Muscle of back (tissue), 11 donors: ENCODE results near the gene POLE2. TPM values are rescaled to one million over a fixed set of nuclear protein-coding genes. Genes with fewer than 3 reads are reported as not detected.
"Not testable (repeated sequence)": the region's sequence is repeated elsewhere in the genome, so short reads cannot be mapped to it uniquely, and the experiment has no call there.

Experiments
- DNase-seq, 3 donors: peaks; one replicate each; pipeline versions ENCODE4 v3.0.0 to v3.0.0-alpha.2; 2013
- polyA plus RNA-seq, 10 donors: library from polyadenylated mRNA; unstranded; fragments of 120-200 nt; gene quantifications; one replicate each; pipeline ENCODE4 v1.2.1, GENCODE V29; 2013; ENCODE audit not compliant: insufficient read length in 10 of 10

Gene POLE2
- polyA plus RNA-seq, 10 donors: 4.3 to 14.8 (median 8.5) TPM

GRCh38 chr14:49659526-49660455 is 28.2 kb downstream of the POLE2 start:
- no peak for DNase-seq

GRCh38 chr14:49657500-49657899 is 30.5 kb downstream of the POLE2 start:
- DNase-seq: not testable (repeated sequence)

DNA sequence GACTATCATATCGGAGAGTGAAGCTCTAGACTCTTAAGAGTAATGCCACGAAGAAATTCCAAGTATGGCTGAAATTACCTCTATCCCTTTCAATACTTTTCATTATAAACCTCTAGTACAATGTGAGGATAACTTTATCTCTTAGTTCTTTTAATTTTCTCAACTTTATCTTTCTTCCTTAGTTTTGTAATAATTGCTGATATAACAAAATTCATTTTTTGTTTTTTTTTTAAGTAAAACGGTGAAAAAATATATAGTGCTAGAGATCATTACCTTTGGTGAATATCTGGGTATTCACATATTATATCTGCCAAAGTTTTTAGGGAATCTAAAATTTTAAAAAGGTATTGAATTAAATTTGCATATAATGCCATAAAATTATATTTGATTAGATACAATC is 33.5 kb downstream of the POLE2 start:
- no peak for DNase-seq

GRCh38 chr14:49653508-49653907 is 34.5 kb downstream of the POLE2 start:
- DNase-seq: no peak

- DNase-seq: no peak
Measured at GRCh38 chr14:49642163-49642562, 45.9 kb downstream of the POLE2 start.

DNA sequence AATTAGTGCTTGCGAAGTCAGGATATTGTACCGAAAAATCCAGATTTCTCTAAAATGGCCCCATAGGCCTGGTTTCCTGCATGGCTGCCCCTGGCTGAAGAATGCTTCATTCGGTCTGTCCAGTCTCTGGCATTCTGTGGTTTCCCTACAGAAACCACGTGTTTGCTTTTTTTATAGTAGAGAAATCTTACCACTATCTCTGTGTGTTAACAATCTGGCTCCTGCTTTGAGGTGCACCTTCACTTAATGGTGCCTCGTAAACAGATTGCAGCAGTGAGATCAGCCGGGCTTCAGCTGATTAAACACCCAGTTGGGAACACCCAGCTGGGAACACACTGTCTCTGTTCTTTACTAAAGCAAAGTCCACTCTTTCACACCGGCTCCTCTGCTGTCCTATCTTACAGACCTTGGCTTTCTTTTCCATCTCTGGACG is 46.3 kb downstream of the POLE2 start:
- DNase-seq: no peak

- no peak for DNase-seq
Measured at GRCh38 chr14:49640540-49641417, 47.2 kb downstream of the POLE2 start.

DNA sequence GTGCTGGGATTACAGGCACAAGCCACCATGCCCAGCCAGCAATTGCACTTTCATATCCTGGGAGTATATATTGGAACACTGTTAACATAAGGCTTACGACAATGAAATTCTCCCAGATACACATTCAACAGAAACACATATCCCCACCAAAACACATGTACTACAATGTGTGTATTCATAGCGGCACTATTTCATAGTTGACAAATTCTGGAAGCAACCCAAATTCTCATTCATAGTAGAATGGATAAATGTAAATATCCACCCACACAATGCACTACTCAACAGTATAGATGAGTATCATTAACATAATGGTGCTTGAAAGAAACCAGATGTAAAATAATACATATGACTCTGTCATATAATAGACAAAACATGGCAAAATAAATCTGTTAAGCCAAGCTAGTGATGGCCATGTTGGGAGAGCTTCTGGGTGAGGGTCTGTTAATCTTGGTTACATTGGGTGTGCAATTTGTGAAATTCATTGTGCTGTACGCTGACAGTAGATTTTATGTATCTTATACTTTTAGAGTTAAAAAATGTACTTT is 50.4 kb downstream of the POLE2 start:
- DNase-seq: no peak

DNA sequence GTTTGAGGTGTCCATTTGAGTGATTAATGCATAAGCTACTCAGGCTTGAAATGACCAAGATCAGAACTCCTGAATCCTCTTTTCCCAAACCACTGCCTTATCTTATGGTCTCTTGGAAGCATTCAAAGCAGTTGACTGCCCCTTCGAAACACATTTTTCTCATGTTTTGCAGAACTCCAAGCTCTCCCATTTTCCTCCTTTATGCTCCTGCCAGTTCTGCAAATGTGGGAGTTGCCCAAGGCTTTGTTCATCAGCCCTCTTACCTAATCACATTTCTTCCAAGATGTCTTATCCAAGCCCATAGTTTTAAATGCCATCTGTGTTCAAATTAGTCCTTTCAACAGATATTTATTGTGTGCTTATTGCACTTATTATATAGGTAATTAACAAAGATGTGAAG is 51.1 kb downstream of the POLE2 start:
- DNase-seq: no peak

DNA sequence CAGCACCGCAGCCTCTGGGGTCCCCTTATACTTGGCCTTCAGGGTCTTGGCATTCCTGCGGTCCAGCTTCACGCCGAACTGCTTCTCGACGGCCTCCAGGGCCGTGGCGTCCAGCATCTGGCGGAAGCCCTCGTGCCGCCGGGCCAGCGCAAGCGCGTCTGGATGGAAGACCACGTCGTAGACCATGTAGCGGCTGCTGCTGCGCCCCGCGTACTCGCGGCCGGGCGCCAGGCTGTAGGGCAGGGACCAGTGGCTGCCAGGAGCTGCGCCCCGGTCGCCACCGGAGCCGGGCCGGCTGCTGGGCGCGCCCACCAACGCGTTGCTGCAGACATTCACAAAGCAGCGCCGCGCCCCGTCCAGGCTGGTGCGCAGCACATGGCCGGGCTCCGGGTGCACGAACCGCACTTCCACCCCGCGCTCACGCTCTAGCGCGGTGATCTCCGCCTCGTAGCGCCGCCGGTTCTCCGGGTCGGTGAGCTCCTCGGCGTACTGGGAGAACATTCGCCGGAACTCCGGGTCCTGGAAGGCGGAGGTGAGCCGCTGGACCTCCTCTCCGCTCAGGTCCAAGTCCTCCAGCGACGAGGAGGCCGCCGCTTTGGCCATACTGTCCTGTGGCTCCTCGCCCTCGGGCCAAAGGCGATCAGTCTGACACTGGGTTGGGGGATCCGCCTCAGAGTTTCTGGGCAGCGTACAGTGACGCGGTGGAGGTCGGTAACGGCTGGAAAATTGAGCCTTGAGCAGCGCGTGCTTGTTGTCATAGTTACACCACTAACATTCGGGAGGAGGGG is 53.3 kb downstream of the POLE2 start, which contains the start of gene DNAAF2:
Gene DNAAF2 (minus strand): TSS at position 698 of the 788 bp plus-strand sequence. CDS start 95 bp downstream, at position 603.
- peak; percentile 63 to 91 (median 76) for DNase-seq

- DNase-seq: peak; percentile 95 to 98 (median 96)
Measured at GRCh38 chr14:49633640-49634546, 54.1 kb downstream of the POLE2 start.

DNA sequence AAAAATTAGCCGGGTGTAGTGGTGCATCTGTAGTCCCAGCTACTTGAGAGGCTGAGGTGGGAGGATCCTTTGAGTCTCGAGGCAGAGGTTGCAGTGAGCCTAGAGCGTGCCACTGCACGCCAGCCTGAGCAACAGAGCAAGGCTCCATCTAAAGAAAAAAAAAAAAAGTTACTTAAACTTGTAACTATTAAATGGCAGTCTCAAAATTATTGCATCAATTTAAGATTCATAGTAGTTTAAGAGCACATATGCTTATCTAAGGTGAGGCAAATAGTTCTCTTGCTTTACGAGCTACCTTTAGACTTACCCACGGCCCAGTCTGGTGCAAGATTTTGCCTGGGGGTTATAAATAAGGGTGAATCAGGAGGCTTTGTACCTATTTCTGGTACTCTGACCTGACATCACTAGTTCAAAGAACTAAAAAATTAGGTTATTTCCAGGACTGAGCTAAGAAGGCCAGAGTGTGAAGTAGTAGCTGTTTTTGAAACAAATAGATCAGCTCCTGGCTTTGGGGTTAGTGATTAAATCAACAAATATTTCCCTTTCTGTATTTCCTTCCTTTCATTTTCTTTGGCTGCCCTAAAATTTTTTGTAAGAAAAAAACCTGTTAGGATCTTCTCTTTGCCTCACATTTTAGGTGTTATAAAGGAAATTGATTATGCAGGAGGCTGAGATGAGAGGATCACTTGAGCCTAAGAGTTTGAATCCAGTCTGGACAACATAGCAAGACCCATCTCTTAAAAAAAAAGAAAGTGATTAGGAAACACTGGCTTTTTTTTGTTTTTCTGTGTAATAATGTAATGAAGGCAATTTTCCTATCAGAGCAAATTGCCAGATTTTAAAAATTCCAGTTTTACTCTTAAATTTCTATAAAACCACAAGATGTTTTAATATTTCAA is 63.8 kb downstream of the POLE2 start:
- DNase-seq: no peak

DNA sequence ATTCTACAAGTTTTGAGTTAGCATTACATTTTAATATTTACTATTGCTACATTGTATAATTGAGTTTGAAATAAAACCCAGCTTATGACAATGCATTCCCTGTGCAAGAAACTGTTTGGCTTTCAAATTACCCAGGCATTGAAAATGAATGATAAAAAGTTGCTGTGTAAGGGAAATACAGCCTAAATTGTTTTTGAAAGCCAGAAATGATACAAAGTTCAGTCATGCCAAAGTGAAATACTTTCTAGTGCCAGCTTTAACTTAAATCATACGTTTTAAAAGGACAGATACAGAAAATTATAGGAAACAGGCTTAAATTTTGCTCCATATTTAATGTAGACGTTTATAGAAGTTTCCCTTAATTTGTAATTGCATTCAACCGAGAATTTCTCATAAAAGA is 64.6 kb downstream of the POLE2 start:
- DNase-seq: no peak

DNA sequence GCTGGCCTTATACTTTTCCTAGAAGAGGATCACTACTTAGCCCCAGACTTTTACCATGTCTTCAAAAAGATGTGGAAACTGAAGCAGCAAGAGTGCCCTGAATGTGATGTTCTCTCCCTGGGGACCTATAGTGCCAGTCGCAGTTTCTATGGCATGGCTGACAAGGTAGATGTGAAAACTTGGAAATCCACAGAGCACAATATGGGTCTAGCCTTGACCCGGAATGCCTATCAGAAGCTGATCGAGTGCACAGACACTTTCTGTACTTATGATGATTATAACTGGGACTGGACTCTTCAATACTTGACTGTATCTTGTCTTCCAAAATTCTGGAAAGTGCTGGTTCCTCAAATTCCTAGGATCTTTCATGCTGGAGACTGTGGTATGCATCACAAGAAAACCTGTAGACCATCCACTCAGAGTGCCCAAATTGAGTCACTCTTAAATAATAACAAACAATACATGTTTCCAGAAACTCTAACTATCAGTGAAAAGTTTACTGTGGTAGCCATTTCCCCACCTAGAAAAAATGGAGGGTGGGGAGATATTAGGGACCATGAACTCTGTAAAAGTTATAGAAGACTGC is 65.9 kb downstream of the POLE2 start:
- no peak for DNase-seq

GRCh38 chr14:49621114-49621881 is 66.7 kb downstream of the POLE2 start:
- DNase-seq: peak in 2 of 3 donors; percentile 52 to 53

DNA sequence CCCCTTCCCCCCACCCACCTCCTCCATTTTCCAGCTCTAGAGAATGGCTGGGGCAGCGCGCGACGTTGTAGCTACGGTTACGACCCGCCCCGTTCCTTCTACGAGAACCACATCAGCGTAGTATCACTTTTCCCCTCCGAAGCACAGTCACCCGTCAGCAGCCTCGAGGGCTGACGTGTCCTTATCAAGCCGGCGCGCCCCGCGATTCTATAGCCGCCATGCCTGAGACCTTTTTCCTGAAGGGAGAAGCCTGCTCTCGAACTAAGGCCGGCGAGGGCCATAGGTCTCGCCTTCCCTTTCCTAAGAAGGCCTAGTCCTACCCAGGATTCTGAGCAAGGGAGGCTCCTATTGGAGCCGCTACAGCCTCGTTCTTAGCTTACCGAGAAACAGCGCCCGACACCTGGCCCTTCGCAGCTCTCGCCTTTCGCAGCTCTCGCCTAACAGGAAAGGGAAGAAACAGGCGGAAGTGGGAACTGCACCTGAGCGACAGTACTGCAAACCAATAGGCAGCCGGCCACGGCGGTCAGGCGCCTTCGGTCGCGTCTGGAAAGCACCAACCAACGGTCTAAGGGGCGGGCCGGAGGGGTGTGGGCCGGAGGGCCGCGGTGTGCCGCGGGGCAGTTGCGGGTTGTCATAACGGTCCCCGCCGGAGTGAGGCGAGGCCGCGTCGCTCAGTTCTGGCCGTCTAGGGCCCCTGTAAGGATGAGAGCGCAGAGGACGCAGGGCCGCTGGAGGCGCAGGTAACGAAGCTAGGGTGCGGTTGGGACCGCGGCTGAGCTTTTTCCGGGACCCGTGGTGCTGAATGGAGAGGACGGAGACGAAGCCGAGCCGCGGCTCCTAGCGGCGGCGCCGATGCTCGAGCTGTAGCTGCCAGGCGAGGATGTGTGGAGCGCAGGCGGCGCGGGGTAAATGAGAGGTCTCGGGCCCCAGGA is 67.6 kb downstream of the POLE2 start, which contains the start of the genes MGAT2 and RPL36AL:
Gene MGAT2 (plus strand): TSS at position 618 of the 932 bp plus-strand sequence. CDS start 470 bp downstream, outside the sequence.
Gene RPL36AL (minus strand): TSS at position 445 of the 932 bp plus-strand sequence. CDS start 1,522 bp downstream, outside the sequence.
- peak; percentile 99 to 100 (median 99) for DNase-seq
